IMR-90 (cell line): ENCODE measurements around the gene RETREG1. TPM values are rescaled to one million over a fixed set of nuclear protein-coding genes. Genes with fewer than 3 reads are reported as not detected.

ENCODE experiments used
- ATAC-seq: fragments of 200-7000 bp; cut with Tn5 transposase; 2 replicates; pipeline ENCODE4 v1.9.1; 2020; ENCODE audit warnings: low read depth, mild to moderate bottlenecking, moderate library complexity
- BruUV-seq: library from RNA; stranded (reverse); fragments of 400-500 nt; replicated peaks from 2 replicates; lab custom pipeline; 2021; lab: Mats Ljungman, UMichigan
- CTCF ChIA-PET: fragments of 300-600 bp; formaldehyde crosslinking; extraction: SDS; loops from one replicate; lab custom pipeline; 2021; ENCODE audit warnings: antibody characterized with exemption; lab: Yijun Ruan, JAX
- POLR2A ChIA-PET: fragments of 300-600 bp; sonication (Branson Sonifier 250); formaldehyde crosslinking; loops from one replicate; lab custom pipeline; 2022; ENCODE audit warnings: antibody characterized with exemption; ENCODE audit not compliant: unreplicated experiment; lab: Charles Lee
- DNase-seq: peaks from one replicate; pipeline ENCODE4 v3.0.0; 2013
- H2AFZ ChIP-seq: replicated peaks from 2 replicates; pipeline ENCODE3; 2013; ENCODE audit warnings: low read length, mild to moderate bottlenecking; ENCODE audit not compliant: poor library complexity
- H2AK5ac ChIP-seq: 2 replicates; pipeline ENCODE4 v1.6.1; 2013; ENCODE audit warnings: low read depth, low read length, inconsistent platforms
- H2AK9ac ChIP-seq: replicated peaks from 2 replicates; pipeline ENCODE3; 2013; ENCODE audit warnings: mild to moderate bottlenecking, low read depth, low read length, moderate library complexity; ENCODE audit not compliant: poor library complexity
- H2BK120ac ChIP-seq: 2 replicates; pipeline ENCODE4 v1.6.1; 2013; ENCODE audit warnings: low read depth, low read length, inconsistent platforms
- H2BK15ac ChIP-seq: 3 replicates; pipeline ENCODE4 v1.6.1; 2013; ENCODE audit warnings: low read depth, low read length, inconsistent platforms
- H2BK20ac ChIP-seq: 2 replicates; pipeline ENCODE4 v1.6.1; 2013; ENCODE audit warnings: low read depth, mild to moderate bottlenecking, inconsistent platforms, low read length, moderate library complexity
- H2BK5ac ChIP-seq: 2 replicates; pipeline ENCODE4 v1.6.1; 2013; ENCODE audit warnings: mild to moderate bottlenecking, low read depth, low read length, inconsistent platforms; ENCODE audit not compliant: poor library complexity, severe bottlenecking
- H3K14ac ChIP-seq: replicated peaks from 2 replicates; pipeline ENCODE4 v1.6.1; 2013; ENCODE audit warnings: low read depth, low read length, inconsistent platforms
- H3K18ac ChIP-seq: 2 replicates; pipeline ENCODE4 v1.6.1; 2013; ENCODE audit warnings: low read depth, low read length, control low read depth
- H3K23ac ChIP-seq: 2 replicates; pipeline ENCODE4 v1.6.1; 2013; ENCODE audit warnings: low read depth, low read length, inconsistent platforms
- H3K27ac ChIP-seq: 2 replicates; pipeline ENCODE4 v1.5.1; 2013; ENCODE audit warnings: mild to moderate bottlenecking, control low read depth, low read length; ENCODE audit not compliant: insufficient read depth
- H3K27me3 ChIP-seq: 2 replicates; pipeline ENCODE4 v1.6.1; 2013; ENCODE audit warnings: low read length; ENCODE audit not compliant: control insufficient read depth, insufficient read depth
- H3K36me3 ChIP-seq: 2 replicates; pipeline ENCODE4 v1.6.1; 2013; ENCODE audit warnings: low read length, mixed read lengths; ENCODE audit not compliant: control insufficient read depth, insufficient read depth
- H3K4ac ChIP-seq: 2 replicates; pipeline ENCODE4 v1.6.1; 2013; ENCODE audit warnings: low read depth, low read length, inconsistent platforms
- H3K4me1 ChIP-seq: 2 replicates; pipeline ENCODE4 v1.6.1; 2013; ENCODE audit warnings: low read length, mixed read lengths; ENCODE audit not compliant: control insufficient read depth, insufficient read depth
- H3K4me2 ChIP-seq: 2 replicates; pipeline ENCODE4 v1.6.1; 2013; ENCODE audit warnings: low read depth, mild to moderate bottlenecking, control low read depth, low read length, moderate library complexity
- H3K4me3 ChIP-seq: 2 replicates; pipeline ENCODE4 v1.5.1; 2013; ENCODE audit warnings: low read depth, mild to moderate bottlenecking, control low read depth, low read length, moderate library complexity; ENCODE audit not compliant: insufficient read depth
- H3K56ac ChIP-seq: 2 replicates; pipeline ENCODE4 v1.6.1; 2013; ENCODE audit warnings: low read length, inconsistent platforms; ENCODE audit not compliant: insufficient read depth; ENCODE audit errors: extremely low read depth
- H3K79me1 ChIP-seq, 2 experiments: 2 replicates each; pipeline ENCODE4 v1.6.1; 2013; ENCODE audit warnings: low read length in 2 of 2, inconsistent platforms in 1 of 2, low read depth in 1 of 2
- H3K9ac ChIP-seq: 2 replicates; pipeline ENCODE4 v1.6.1; 2013; ENCODE audit warnings: low read depth, low read length, control low read depth
- H3K9me1 ChIP-seq: 2 replicates; pipeline ENCODE4 v1.6.1; 2013; ENCODE audit warnings: low read length, inconsistent platforms; ENCODE audit not compliant: insufficient read depth
- H3K9me3 ChIP-seq: 2 replicates; pipeline ENCODE4 v1.6.1; 2013; ENCODE audit warnings: low read length; ENCODE audit not compliant: control insufficient read depth, insufficient read depth
- H4K20me1 ChIP-seq: 2 replicates; pipeline ENCODE4 v1.6.1; 2013; ENCODE audit warnings: low read length, inconsistent platforms; ENCODE audit not compliant: insufficient read depth
- H4K5ac ChIP-seq: 2 replicates; pipeline ENCODE4 v1.6.1; 2013; ENCODE audit warnings: mild to moderate bottlenecking, low read depth, low read length, control low read depth
- H4K8ac ChIP-seq, 2 experiments: 2 replicates each; pipeline ENCODE4 v1.6.1; 2013; ENCODE audit warnings: low read depth in 2 of 2, low read length in 2 of 2, control low read depth in 1 of 2, inconsistent platforms in 1 of 2
- H4K91ac ChIP-seq: 2 replicates; pipeline ENCODE4 v1.6.1; 2013; ENCODE audit warnings: low read depth, low read length, inconsistent platforms; ENCODE audit not compliant: insufficient read depth
- FOS ChIP-seq: fragments of 150-350 bp; IDR thresholded peaks from 2 replicates; pipeline ENCODE4 v1.6.1; 2016; ENCODE audit warnings: low read depth, low read length
- POLR2A ChIP-seq: IDR thresholded peaks from 2 replicates; pipeline ENCODE4 v1.6.1; 2012; ENCODE audit warnings: mild to moderate bottlenecking, low read depth, low read length
- RFX5 ChIP-seq: IDR thresholded peaks from 2 replicates; pipeline ENCODE4 v1.8.0; 2012; ENCODE audit warnings: low read depth, mild to moderate bottlenecking, low read length, moderate library complexity
- WGBS, 2 experiments: methylation state at CpG; one replicate each; pipeline versions ENCODE4 v1.1.5 to v1.1.7; 2013; ENCODE audit warnings: missing lambda C conversion rate in 2 of 2; ENCODE audit not compliant: insufficient read length in 1 of 2; ENCODE audit errors: extremely low coverage in 2 of 2; 5-methylcytosine and 5-hydroxymethylcytosine counted together
- dilution Hi-C: fragments of 300-500 bp; cut with HindIII; formaldehyde crosslinking; loops from one replicate; pipeline ENCODE4 v1.14.3; 2018; ENCODE audit warnings: low sequenced_read_pairs; ENCODE audit not compliant: unreplicated experiment
- in situ Hi-C: fragments of 300-500 bp; cut with MboI; formaldehyde crosslinking; loops from 3 replicates; pipeline ENCODE4 v1.14.3; 2019; ENCODE audit warnings: low sequenced_read_pairs, inconsistent platforms, mixed read lengths
- intact Hi-C: fragments of 100-400 bp; cut with micrococcal nuclease; formaldehyde crosslinking; loops from 2 replicates; pipeline ENCODE4 v1.10.0; 2022
- polyA plus RNA-seq, 3 experiments: library from polyadenylated mRNA; depleted of rRNA; stranded (reverse); fragments of >200 nt; gene quantifications; 2 replicates each; pipeline ENCODE4 v1.2.3, GENCODE V29; 2012; ENCODE audit warnings: low replicate concordance in 1 of 3
- total RNA-seq: library from RNA; depleted of rRNA; stranded (reverse); fragments of >200 nt; gene quantifications from 2 replicates; pipeline ENCODE4 v1.2.3, GENCODE V29; 2012
- TF ChIP-seq, protein P1 (sequence below): conservative IDR thresholded peaks from 2 replicates; pipeline ENCODE4 v1.5.1; 2012; ENCODE audit warnings: mild to moderate bottlenecking, low read depth, low read length, improper control_type of control experiment

The RETREG1 gene
- total and polyA plus RNA-seq, 2 of the 4 experiments (the other 2 are of a cell fraction): not detected

DNA sequence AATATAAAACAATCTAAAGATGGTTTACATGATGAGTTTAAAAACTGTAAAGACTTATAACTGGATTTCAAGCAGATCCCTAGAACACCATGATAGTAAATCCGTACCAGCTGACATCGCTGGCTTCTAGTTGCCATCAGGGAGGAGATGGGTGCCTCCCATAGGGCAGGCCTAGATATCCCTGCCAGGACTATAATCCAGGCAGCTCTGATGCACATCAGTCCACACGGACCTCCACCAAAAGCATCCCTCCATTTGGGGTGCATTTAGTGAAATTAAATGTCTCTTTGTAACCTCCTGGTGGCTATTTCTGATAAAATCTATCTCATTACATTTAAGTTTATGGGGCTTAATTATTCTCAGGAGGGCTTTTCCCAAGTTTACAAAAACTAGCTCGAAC, 45.8 kb downstream of the RETREG1 start:
- H3K18ac ChIP-seq: no peak overlapping the region
- H3K36me3 ChIP-seq: no peaks in the 10 kb centered on the region
- no TSS peak for BruUV-seq
- H4K20me1 ChIP-seq: no peaks in the 10 kb centered on the region
- no peak overlapping the region for H4K8ac ChIP-seq
- H3K56ac ChIP-seq: no peak overlapping the region
- DNase-seq: no peak
- H2BK120ac ChIP-seq: no peak overlapping the region
- H4K91ac ChIP-seq: no peak overlapping the region
- H3K14ac ChIP-seq: no peak overlapping the region
- H3K4me2 ChIP-seq: no peak overlapping the region
- no peak overlapping the region for H4K5ac ChIP-seq
- POLR2A ChIA-PET: interaction anchor here (0.6 kb wide), 1 partner anchor 158 kb away, joined by 3 read pairs; no protein-coding TSS in a partner anchor
- in situ Hi-C loops (no loop called here), intact Hi-C loops (no loop called here), dilution Hi-C loops (no loop called here)
- no peak overlapping the region for H2AFZ ChIP-seq
- WGBS, 2 experiments: no CpG with 5 or more reads among the region's 4 CpGs
- H2BK20ac ChIP-seq: no peak overlapping the region
- H3K9me3 ChIP-seq: no peaks in the 10 kb centered on the region
- H2AK5ac ChIP-seq: no peak overlapping the region
- ATAC-seq: no peak
- no peaks in the 10 kb centered on the region for H3K9me1 ChIP-seq
- no peak overlapping the region for H3K23ac ChIP-seq
- no peaks in the 10 kb centered on the region for H3K79me1 ChIP-seq
- H3K9ac ChIP-seq: no peak overlapping the region
- H3K27ac ChIP-seq: no peak overlapping the region
- H2BK5ac ChIP-seq: no peak overlapping the region
- no peak overlapping the region for H2BK15ac ChIP-seq
- H3K27me3 ChIP-seq: peaks cover 6% of the 10 kb centered on the region
- TF ChIP-seq RFX5: no peak
- TF ChIP-seq POLR2A: no peak
- TF ChIP-seq, protein P1, sequence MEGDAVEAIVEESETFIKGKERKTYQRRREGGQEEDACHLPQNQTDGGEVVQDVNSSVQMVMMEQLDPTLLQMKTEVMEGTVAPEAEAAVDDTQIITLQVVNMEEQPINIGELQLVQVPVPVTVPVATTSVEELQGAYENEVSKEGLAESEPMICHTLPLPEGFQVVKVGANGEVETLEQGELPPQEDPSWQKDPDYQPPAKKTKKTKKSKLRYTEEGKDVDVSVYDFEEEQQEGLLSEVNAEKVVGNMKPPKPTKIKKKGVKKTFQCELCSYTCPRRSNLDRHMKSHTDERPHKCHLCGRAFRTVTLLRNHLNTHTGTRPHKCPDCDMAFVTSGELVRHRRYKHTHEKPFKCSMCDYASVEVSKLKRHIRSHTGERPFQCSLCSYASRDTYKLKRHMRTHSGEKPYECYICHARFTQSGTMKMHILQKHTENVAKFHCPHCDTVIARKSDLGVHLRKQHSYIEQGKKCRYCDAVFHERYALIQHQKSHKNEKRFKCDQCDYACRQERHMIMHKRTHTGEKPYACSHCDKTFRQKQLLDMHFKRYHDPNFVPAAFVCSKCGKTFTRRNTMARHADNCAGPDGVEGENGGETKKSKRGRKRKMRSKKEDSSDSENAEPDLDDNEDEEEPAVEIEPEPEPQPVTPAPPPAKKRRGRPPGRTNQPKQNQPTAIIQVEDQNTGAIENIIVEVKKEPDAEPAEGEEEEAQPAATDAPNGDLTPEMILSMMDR: no peak
- no peak for TF ChIP-seq FOS
- CTCF ChIA-PET: interaction anchor here (2.6 kb wide), 1 partner anchor 18 kb away, joined by 7 read pairs; no protein-coding TSS in a partner anchor
- H3K4ac ChIP-seq: no peak overlapping the region
- peaks cover 5% of the 10 kb centered on the region; the same call in 1 of the 2 replicates for H3K4me1 ChIP-seq
- H2AK9ac ChIP-seq: no peak overlapping the region
- no peak overlapping the region for H3K4me3 ChIP-seq
